MM.1S (cell line): ENCODE measurements around the gene GTF3C5.

Experiments
- DNase-seq: peaks from one replicate; pipeline ENCODE4 v3.0.0-alpha.2; 2015
- H2AFZ ChIP-seq: fragments of 300-600 bp; sonication (generic); 2 replicates; pipeline ENCODE4 v1.6.0; 2016; ENCODE audit warnings: antibody characterized with exemption, low read length
- H3F3A ChIP-seq: fragments of 300-600 bp; sonication (generic); 2 replicates; pipeline ENCODE4 v1.6.1; 2016; ENCODE audit warnings: mild to moderate bottlenecking, antibody characterized with exemption, low read length, moderate library complexity, mixed read lengths; ENCODE audit not compliant: insufficient read depth
- H3K27ac ChIP-seq: fragments of 300-600 bp; sonication (generic); 2 replicates; pipeline ENCODE4 v1.5.1; 2016; ENCODE audit warnings: mild to moderate bottlenecking, low read length
- H3K27me3 ChIP-seq: fragments of 300-600 bp; sonication (generic); replicated peaks from 2 replicates; pipeline ENCODE4 v1.6.0; 2016; ENCODE audit warnings: low read length; ENCODE audit not compliant: insufficient read depth
- H3K36me3 ChIP-seq: fragments of 300-600 bp; sonication (generic); replicated peaks from 2 replicates; pipeline ENCODE4 v1.6.1; 2016; ENCODE audit warnings: mild to moderate bottlenecking, low read length, mixed read lengths; ENCODE audit not compliant: insufficient read depth
- H3K4me1 ChIP-seq: fragments of 300-600 bp; sonication (generic); 2 replicates; pipeline ENCODE4 v1.6.1; 2016; ENCODE audit warnings: low read length, mixed read lengths
- H3K4me2 ChIP-seq: fragments of 300-600 bp; sonication (generic); 2 replicates; pipeline ENCODE4 v1.6.0; 2016; ENCODE audit warnings: low read depth, low read length
- H3K4me3 ChIP-seq: fragments of 300-600 bp; sonication (generic); 2 replicates; pipeline ENCODE4 v1.5.1; 2016; ENCODE audit warnings: low read length, mixed read lengths
- H3K79me2 ChIP-seq: fragments of 300-600 bp; sonication (generic); 2 replicates; pipeline ENCODE4 v1.6.1; 2016; ENCODE audit warnings: mixed run types, low read length, mixed read lengths
- H3K9ac ChIP-seq: fragments of 300-600 bp; sonication (generic); 2 replicates; pipeline ENCODE4 v1.6.1; 2016; ENCODE audit warnings: low read length, mixed read lengths
- H3K9me2 ChIP-seq: fragments of 300-600 bp; sonication (generic); replicated peaks from 2 replicates; pipeline ENCODE4 v1.6.1; 2016; ENCODE audit warnings: mild to moderate bottlenecking, low read length, mixed read lengths; ENCODE audit not compliant: insufficient read depth
- H3K9me3 ChIP-seq: fragments of 300-600 bp; sonication (generic); replicated peaks from 2 replicates; pipeline ENCODE4 v1.6.1; 2016; ENCODE audit warnings: mild to moderate bottlenecking, low read length, mixed read lengths; ENCODE audit not compliant: insufficient read depth
- H4K20me1 ChIP-seq: fragments of 300-600 bp; sonication (generic); 2 replicates; pipeline ENCODE4 v1.6.1; 2016; ENCODE audit warnings: mild to moderate bottlenecking, low read length, moderate library complexity, mixed read lengths; ENCODE audit not compliant: insufficient read depth
- EZH2 ChIP-seq: fragments of 300-600 bp; sonication (generic); optimal IDR thresholded peaks from 2 replicates; pipeline ENCODE3; 2017; ENCODE audit warnings: low read depth, mild to moderate bottlenecking, antibody characterized with exemption, low read length, mixed read lengths
- EZH2phosphoT487 ChIP-seq: fragments of 300-600 bp; sonication (generic); IDR thresholded peaks from 2 replicates; pipeline ENCODE4 v1.6.1; 2018; ENCODE audit warnings: antibody characterized with exemption, low read length
- TF ChIP-seq, protein P1 (sequence below): fragments of 300-600 bp; sonication (generic); IDR thresholded peaks from 2 replicates; pipeline ENCODE4 v1.5.1; 2016; ENCODE audit warnings: antibody characterized with exemption, low read length, mixed read lengths

Gene GTF3C5

DNA sequence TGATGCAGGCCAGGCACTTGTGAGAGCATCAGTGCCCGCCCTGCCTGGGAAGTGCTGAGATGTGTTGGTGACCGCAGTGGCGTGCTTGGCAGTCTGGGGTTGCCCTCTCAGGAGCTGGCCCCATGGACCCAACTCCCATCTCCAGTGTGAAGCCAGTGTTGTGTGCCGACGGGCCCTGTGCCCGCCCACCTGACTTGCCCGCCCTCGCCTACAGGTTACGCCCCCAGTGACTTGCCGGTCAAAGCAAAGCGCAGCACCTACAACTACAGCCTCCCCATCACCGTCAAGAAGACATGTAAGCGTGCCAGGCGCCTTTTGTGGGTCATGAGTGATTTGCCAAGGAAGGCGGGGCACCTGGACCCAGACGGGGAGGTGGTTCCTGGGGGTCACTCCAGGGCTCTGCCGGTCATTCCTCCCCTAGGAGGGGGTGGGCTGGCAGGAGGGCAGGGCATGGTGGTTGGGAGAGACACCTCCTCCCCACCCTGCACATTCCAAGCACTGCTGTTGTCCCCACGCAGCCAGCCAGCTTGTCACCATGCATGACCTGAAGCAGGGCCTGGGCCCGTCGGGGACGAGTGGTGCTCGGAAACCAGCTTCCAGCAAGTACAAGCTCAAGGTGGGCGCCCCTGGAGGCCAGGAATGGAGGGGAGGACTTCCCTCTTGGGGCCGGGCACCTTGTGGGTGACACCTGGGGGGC, 23.5 kb downstream of the GTF3C5 start:
- Histone ChIP-seq H3K4me3 (no peak overlapping the region), H3K36me3 (no peaks in the 10 kb centered on the region), H3K4me2 (no peak overlapping the region), H3F3A (no peaks in the 10 kb centered on the region), H3K27ac (no peak overlapping the region), H3K4me1 (peaks cover 11% of the 10 kb centered on the region), H3K27me3 (no peaks in the 10 kb centered on the region), H3K9me3 (no peaks in the 10 kb centered on the region), H2AFZ (no peak overlapping the region), H4K20me1 (no peaks in the 10 kb centered on the region), H3K79me2 (peaks cover 2% of the 10 kb centered on the region; the same call in 1 of the 2 replicates), H3K9ac (no peak overlapping the region), H3K9me2 (no peaks in the 10 kb centered on the region)
- no peak for DNase-seq
- TF ChIP-seq EZH2 = no peak
- TF ChIP-seq, protein P1, sequence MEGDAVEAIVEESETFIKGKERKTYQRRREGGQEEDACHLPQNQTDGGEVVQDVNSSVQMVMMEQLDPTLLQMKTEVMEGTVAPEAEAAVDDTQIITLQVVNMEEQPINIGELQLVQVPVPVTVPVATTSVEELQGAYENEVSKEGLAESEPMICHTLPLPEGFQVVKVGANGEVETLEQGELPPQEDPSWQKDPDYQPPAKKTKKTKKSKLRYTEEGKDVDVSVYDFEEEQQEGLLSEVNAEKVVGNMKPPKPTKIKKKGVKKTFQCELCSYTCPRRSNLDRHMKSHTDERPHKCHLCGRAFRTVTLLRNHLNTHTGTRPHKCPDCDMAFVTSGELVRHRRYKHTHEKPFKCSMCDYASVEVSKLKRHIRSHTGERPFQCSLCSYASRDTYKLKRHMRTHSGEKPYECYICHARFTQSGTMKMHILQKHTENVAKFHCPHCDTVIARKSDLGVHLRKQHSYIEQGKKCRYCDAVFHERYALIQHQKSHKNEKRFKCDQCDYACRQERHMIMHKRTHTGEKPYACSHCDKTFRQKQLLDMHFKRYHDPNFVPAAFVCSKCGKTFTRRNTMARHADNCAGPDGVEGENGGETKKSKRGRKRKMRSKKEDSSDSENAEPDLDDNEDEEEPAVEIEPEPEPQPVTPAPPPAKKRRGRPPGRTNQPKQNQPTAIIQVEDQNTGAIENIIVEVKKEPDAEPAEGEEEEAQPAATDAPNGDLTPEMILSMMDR = no peak
- TF ChIP-seq EZH2phosphoT487 = no peak

DNA sequence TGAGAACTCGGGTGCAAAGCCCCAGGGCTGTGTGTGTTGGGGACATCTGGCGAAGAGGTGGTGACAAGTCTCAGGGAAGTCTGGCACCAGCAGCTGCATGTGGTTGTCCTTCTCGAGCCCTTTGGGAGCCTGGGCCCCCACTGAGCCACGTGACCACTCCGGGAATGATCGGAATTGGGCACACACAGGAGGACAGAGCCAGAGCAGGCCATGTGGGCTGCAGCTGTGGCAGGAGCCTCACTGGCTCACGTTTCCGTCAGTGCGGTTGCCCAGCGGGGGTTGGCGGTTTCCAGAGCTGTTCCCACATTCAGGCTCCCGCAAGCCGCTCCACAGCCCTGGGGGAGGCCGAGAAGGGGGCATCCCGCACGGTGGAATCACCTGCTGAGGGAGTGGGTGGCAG, 24.2 kb downstream of the GTF3C5 start:
- no peak for DNase-seq
- H3K4me2 ChIP-seq = no peak overlapping the region
- no peak overlapping the region for H2AFZ ChIP-seq
- no peak for TF ChIP-seq EZH2
- TF ChIP-seq, protein P1 = no peak
- no peak for TF ChIP-seq EZH2phosphoT487
- no peaks in the 10 kb centered on the region for H3K36me3 ChIP-seq
- no peaks in the 10 kb centered on the region for H4K20me1 ChIP-seq
- H3K9me3 ChIP-seq = no peaks in the 10 kb centered on the region
- H3K9me2 ChIP-seq = no peaks in the 10 kb centered on the region
- H3K27me3 ChIP-seq = no peaks in the 10 kb centered on the region
- H3K9ac ChIP-seq = no peak overlapping the region
- H3K27ac ChIP-seq = no peak overlapping the region
- no peaks in the 10 kb centered on the region for H3F3A ChIP-seq
- no peak overlapping the region for H3K4me3 ChIP-seq
- peaks cover 17% of the 10 kb centered on the region for H3K4me1 ChIP-seq
- no peaks in the 10 kb centered on the region for H3K79me2 ChIP-seq

- Histone ChIP-seq H3F3A (peaks cover 3% of the 10 kb centered on the region; the same call in 1 of the 2 replicates), H3K4me2 (no peak overlapping the region), H3K36me3 (no peaks in the 10 kb centered on the region), H2AFZ (no peak overlapping the region), H3K4me1 (peaks cover 21% of the 10 kb centered on the region), H3K27me3 (no peaks in the 10 kb centered on the region), H3K79me2 (no peaks in the 10 kb centered on the region), H3K9me2 (no peaks in the 10 kb centered on the region), H3K27ac (no peak overlapping the region), H3K9ac (no peak overlapping the region), H4K20me1 (no peaks in the 10 kb centered on the region), H3K9me3 (no peaks in the 10 kb centered on the region), H3K4me3 (no peak overlapping the region)
- DNase-seq = no peak
- TF ChIP-seq, protein P1 = no peak
- no peak for TF ChIP-seq EZH2
- no peak for TF ChIP-seq EZH2phosphoT487
Observed at GRCh38 chr9:133055788-133056420, 25.1 kb downstream of the GTF3C5 start.
